H9 (cell line): ENCODE measurements around the gene CDR2L. TPM values are rescaled to one million over a fixed set of nuclear protein-coding genes. Genes with fewer than 3 reads are reported as not detected.

Source experiments
- DNase-seq: peaks from one replicate; pipeline ENCODE4 v3.0.0-alpha.2; 2017
- H2AFZ ChIP-seq: one replicate; pipeline ENCODE4 v1.6.1; 2013; ENCODE audit warnings: mild to moderate bottlenecking, low read length, control low read depth, moderate library complexity
- H2AK5ac ChIP-seq: 2 replicates; pipeline ENCODE4 v1.6.1; 2013; ENCODE audit warnings: low read length, control low read depth, mixed read lengths; ENCODE audit not compliant: insufficient read length
- H2BK120ac ChIP-seq: one replicate; pipeline ENCODE4 v1.6.1; 2013; ENCODE audit warnings: low read depth, mild to moderate bottlenecking, low read length, control low read depth, inconsistent platforms; ENCODE audit not compliant: poor library complexity, severe bottlenecking
- H2BK12ac ChIP-seq: 2 replicates; pipeline ENCODE4 v1.6.1; 2013; ENCODE audit warnings: low read length, control low read depth, mixed read lengths, low read depth; ENCODE audit not compliant: insufficient read length
- H2BK15ac ChIP-seq: 2 replicates; pipeline ENCODE4 v1.6.1; 2013; ENCODE audit warnings: low read depth, low read length, control low read depth
- H2BK20ac ChIP-seq: one replicate; pipeline ENCODE4 v1.6.1; 2013; ENCODE audit warnings: low read depth, mild to moderate bottlenecking, low read length, control low read depth, inconsistent platforms; ENCODE audit not compliant: poor library complexity, severe bottlenecking
- H2BK5ac ChIP-seq: 2 replicates; pipeline ENCODE4 v1.6.1; 2013; ENCODE audit warnings: low read length, control low read depth, mixed read lengths; ENCODE audit not compliant: insufficient read length
- H3K14ac ChIP-seq: 2 replicates; pipeline ENCODE4 v1.6.1; 2013; ENCODE audit warnings: low read length, control low read depth; ENCODE audit not compliant: insufficient read depth
- H3K18ac ChIP-seq: 2 replicates; pipeline ENCODE4 v1.6.1; 2013; ENCODE audit warnings: low read depth, mild to moderate bottlenecking, mixed read lengths, low read length, control low read depth; ENCODE audit not compliant: insufficient read length
- H3K23ac ChIP-seq: 2 replicates; pipeline ENCODE4 v1.6.1; 2013; ENCODE audit warnings: low read length, control low read depth, mixed read lengths, low read depth; ENCODE audit not compliant: insufficient read length
- H3K23me2 ChIP-seq: 2 replicates; pipeline ENCODE4 v1.6.1; 2013; ENCODE audit warnings: low read depth, mild to moderate bottlenecking, mixed read lengths, low read length, control low read depth; ENCODE audit not compliant: insufficient read length, poor library complexity, severe bottlenecking
- H3K27ac ChIP-seq: 2 replicates; pipeline ENCODE4 v1.5.1; 2013; ENCODE audit warnings: low read length, control low read depth, mixed read lengths, low read depth; ENCODE audit not compliant: insufficient read length
- H3K27me3 ChIP-seq: 2 replicates; pipeline ENCODE4 v1.6.1; 2013; ENCODE audit warnings: low read length, control low read depth, inconsistent platforms; ENCODE audit not compliant: insufficient read depth
- H3K4ac ChIP-seq: 2 replicates; pipeline ENCODE4 v1.6.1; 2013; ENCODE audit warnings: low read depth, mild to moderate bottlenecking, control low read depth, inconsistent platforms, low read length, moderate library complexity
- H3K4me1 ChIP-seq: 2 replicates; pipeline ENCODE4 v1.6.1; 2013; ENCODE audit warnings: low read length, control low read depth, inconsistent platforms; ENCODE audit not compliant: insufficient read depth
- H3K4me2 ChIP-seq: 2 replicates; pipeline ENCODE4 v1.6.1; 2013; ENCODE audit warnings: low read length, control low read depth, mixed read lengths; ENCODE audit not compliant: insufficient read length, insufficient read depth
- H3K56ac ChIP-seq: 2 replicates; pipeline ENCODE4 v1.6.1; 2013; ENCODE audit warnings: low read depth, mild to moderate bottlenecking, mixed read lengths, low read length, control low read depth; ENCODE audit not compliant: insufficient read length
- H3K79me1 ChIP-seq: 2 replicates; pipeline ENCODE4 v1.6.1; 2013; ENCODE audit warnings: low read depth, mild to moderate bottlenecking, moderate library complexity, low read length, control low read depth, inconsistent platforms; ENCODE audit not compliant: insufficient read depth, poor library complexity, severe bottlenecking
- H3K79me2 ChIP-seq: 2 replicates; pipeline ENCODE4 v1.6.1; 2013; ENCODE audit warnings: low read length, control low read depth, inconsistent platforms; ENCODE audit not compliant: insufficient read depth
- H3K9ac ChIP-seq: 2 replicates; pipeline ENCODE4 v1.6.1; 2013; ENCODE audit warnings: low read length, control low read depth, mixed read lengths; ENCODE audit not compliant: insufficient read length; ENCODE audit errors: extremely low read depth
- H3K9me3 ChIP-seq: one replicate; pipeline ENCODE4 v1.6.1; 2013; ENCODE audit warnings: low read depth, low read length, inconsistent platforms; ENCODE audit not compliant: control insufficient read depth
- H3T11ph ChIP-seq: one replicate; pipeline ENCODE4 v1.6.1; 2013; ENCODE audit warnings: mild to moderate bottlenecking, low read length, control low read depth, inconsistent platforms
- H4K20me1 ChIP-seq: one replicate; pipeline ENCODE4 v1.6.1; 2013; ENCODE audit not compliant: control insufficient read depth, insufficient read length, insufficient read depth
- H4K5ac ChIP-seq: 2 replicates; pipeline ENCODE4 v1.6.1; 2013; ENCODE audit warnings: low read depth, mild to moderate bottlenecking, mixed read lengths, low read length, control low read depth; ENCODE audit not compliant: insufficient read length
- H4K8ac ChIP-seq: replicated peaks from 2 replicates; pipeline ENCODE4 v1.6.1; 2013; ENCODE audit warnings: low read length, control low read depth, mixed read lengths, low read depth; ENCODE audit not compliant: insufficient read length
- H4K91ac ChIP-seq: 2 replicates; pipeline ENCODE4 v1.6.1; 2013; ENCODE audit warnings: low read depth, mild to moderate bottlenecking, moderate library complexity, mixed read lengths, low read length, control low read depth; ENCODE audit not compliant: insufficient read length
- H3K27ac Mint-ChIP-seq, 3 experiments: 2 replicates in 2 of 3; 3 replicates in 1 of 3; pipeline ENCODE4 v1.8.0; 2020 to 2021; ENCODE audit warnings: mixed read lengths in 3 of 3, mild to moderate bottlenecking in 1 of 3, moderate library complexity in 1 of 3
- H3K27me3 Mint-ChIP-seq: 2 replicates; pipeline ENCODE4 v1.8.0; 2021; ENCODE audit warnings: low read depth, mild to moderate bottlenecking, moderate library complexity, mixed read lengths
- H3K36me3 Mint-ChIP-seq, 3 experiments: 2 replicates in 2 of 3; 3 replicates in 1 of 3; pipeline ENCODE4 v1.8.0; 2020 to 2021; ENCODE audit warnings: low read depth in 3 of 3, mixed read lengths in 3 of 3; ENCODE audit not compliant: insufficient read depth in 1 of 3
- H3K4me1 Mint-ChIP-seq, 2 experiments: 2 replicates each; pipeline ENCODE4 v1.8.0; 2020; ENCODE audit warnings: mixed read lengths in 2 of 2
- H3K4me3 Mint-ChIP-seq, 2 experiments: 2 replicates in 1 of 2; 3 replicates in 1 of 2; pipeline ENCODE4 v1.8.0; 2020 to 2021; ENCODE audit warnings: mild to moderate bottlenecking in 2 of 2, mixed read lengths in 2 of 2, moderate library complexity in 1 of 2
- H3K9me3 Mint-ChIP-seq, 2 experiments: 2 replicates in 1 of 2; 3 replicates in 1 of 2; pipeline ENCODE4 v1.8.0; 2020; ENCODE audit warnings: mild to moderate bottlenecking in 2 of 2, mixed read lengths in 2 of 2, moderate library complexity in 1 of 2
- WGBS: extraction: QIAGEN DNeasy Blood & Tissue Kit; methylation state at CpG from one replicate; pipeline ENCODE4 v1.1.7; 2013; ENCODE audit warnings: missing lambda C conversion rate, low lambda C conversion rate, mixed read lengths; ENCODE audit not compliant: insufficient read length; ENCODE audit errors: extremely low coverage; 5-methylcytosine and 5-hydroxymethylcytosine counted together
- total RNA-seq: library from RNA; stranded (reverse); gene quantifications from 2 replicates; pipeline ENCODE4 v1.2.1, GENCODE V29; 2021
- TF ChIP-seq, protein P1 (sequence below): fragments of 200-600 bp; sonication (generic); conservative IDR thresholded peaks from 3 replicates; pipeline ENCODE4 v1.8.0; 2021; ENCODE audit warnings: antibody characterized with exemption, mild to moderate bottlenecking

CDR2L gene
- total RNA-seq, 1 experiment from 2014 or later = 23.3 TPM

DNA sequence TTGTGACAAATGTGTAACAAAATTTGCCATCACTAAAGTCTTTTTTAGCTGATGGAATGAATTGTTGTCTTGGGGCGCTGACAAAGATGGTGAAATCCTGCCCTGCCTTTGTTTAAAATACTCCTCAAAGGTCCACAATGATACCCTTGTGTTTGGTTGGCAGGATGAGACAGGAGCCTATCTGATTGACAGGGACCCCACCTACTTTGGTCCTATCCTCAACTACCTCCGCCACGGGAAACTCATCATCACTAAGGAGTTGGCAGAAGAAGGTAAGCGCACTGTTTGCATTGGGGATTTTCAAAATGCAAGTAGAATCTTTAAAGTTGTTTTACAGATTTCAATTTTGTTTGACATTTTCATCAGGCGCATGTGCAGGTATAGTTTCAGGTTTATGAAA, 61.6 kb downstream of the CDR2L start:
- no peak overlapping the region for H3K56ac ChIP-seq
- no peak overlapping the region for H3K27ac ChIP-seq
- no CpG with 5 or more reads among the region's 5 CpGs for WGBS
- no peak overlapping the region for H3K18ac ChIP-seq
- no peak overlapping the region for H2BK12ac ChIP-seq
- H2BK5ac ChIP-seq = no peak overlapping the region
- H3K9ac ChIP-seq = no peak overlapping the region
- no peak overlapping the region for H3T11ph ChIP-seq
- Mint-ChIP-seq H3K27ac (no peak overlapping the region), H3K4me1 (peaks cover 28 to 30% of the 10 kb centered on the region in 2 experiments), H3K4me3 (peak overlapping the region in 1 of 2 experiments; percentile 100; a peak in 2 of 5 replicates), H3K27me3 (no peaks in the 10 kb centered on the region), H3K36me3 (peaks cover 26 to 60% (median 41%) of the 10 kb centered on the region in 3 experiments), H3K9me3 (peaks cover 0 to 2% of the 10 kb centered on the region in 2 experiments; a peak in 1 of 5 replicates)
- TF ChIP-seq, protein P1, sequence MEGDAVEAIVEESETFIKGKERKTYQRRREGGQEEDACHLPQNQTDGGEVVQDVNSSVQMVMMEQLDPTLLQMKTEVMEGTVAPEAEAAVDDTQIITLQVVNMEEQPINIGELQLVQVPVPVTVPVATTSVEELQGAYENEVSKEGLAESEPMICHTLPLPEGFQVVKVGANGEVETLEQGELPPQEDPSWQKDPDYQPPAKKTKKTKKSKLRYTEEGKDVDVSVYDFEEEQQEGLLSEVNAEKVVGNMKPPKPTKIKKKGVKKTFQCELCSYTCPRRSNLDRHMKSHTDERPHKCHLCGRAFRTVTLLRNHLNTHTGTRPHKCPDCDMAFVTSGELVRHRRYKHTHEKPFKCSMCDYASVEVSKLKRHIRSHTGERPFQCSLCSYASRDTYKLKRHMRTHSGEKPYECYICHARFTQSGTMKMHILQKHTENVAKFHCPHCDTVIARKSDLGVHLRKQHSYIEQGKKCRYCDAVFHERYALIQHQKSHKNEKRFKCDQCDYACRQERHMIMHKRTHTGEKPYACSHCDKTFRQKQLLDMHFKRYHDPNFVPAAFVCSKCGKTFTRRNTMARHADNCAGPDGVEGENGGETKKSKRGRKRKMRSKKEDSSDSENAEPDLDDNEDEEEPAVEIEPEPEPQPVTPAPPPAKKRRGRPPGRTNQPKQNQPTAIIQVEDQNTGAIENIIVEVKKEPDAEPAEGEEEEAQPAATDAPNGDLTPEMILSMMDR = no peak
- H2AFZ ChIP-seq = no peak overlapping the region
- H3K23me2 ChIP-seq = peaks cover 6% of the 10 kb centered on the region
- no peak overlapping the region for H2BK120ac ChIP-seq
- H3K14ac ChIP-seq = no peak overlapping the region
- peaks cover 13% of the 10 kb centered on the region; the same call in 1 of the 2 replicates for H3K79me2 ChIP-seq
- peaks cover 5% of the 10 kb centered on the region for H3K79me1 ChIP-seq
- no peak overlapping the region for H2BK20ac ChIP-seq
- H3K4me1 ChIP-seq = no peaks in the 10 kb centered on the region
- H4K20me1 ChIP-seq = no peaks in the 10 kb centered on the region
- no peak overlapping the region for H4K5ac ChIP-seq
- no peak overlapping the region for H3K23ac ChIP-seq
- no peaks in the 10 kb centered on the region for H3K27me3 ChIP-seq
- DNase-seq = no peak
- H4K91ac ChIP-seq = no peak overlapping the region
- no peaks in the 10 kb centered on the region for H3K9me3 ChIP-seq
- H2BK15ac ChIP-seq = no peak overlapping the region
- H3K4ac ChIP-seq = no peak overlapping the region
- H3K4me2 ChIP-seq = no peak overlapping the region
- H4K8ac ChIP-seq = no peak overlapping the region
- H2AK5ac ChIP-seq = no peak overlapping the region
